ENCODE data around the gene SLC4A5. TPM values are rescaled to one million over a fixed set of nuclear protein-coding genes. Genes with fewer than 3 reads are reported as not detected.
A peak's percentile ranks its signal among the peaks of the same experiment; 100 is the strongest.

The SLC4A5 gene
- total and polyA plus RNA-seq, 4 donors = 0.85 to 9.6 (median 3.9) TPM

GRCh38 chr2:74333896-74334586 lies 9.2 kb downstream of the SLC4A5 start:
- Histone ChIP-seq H3K27ac (ENCODE audit: low read depth in 1 of 2, low read length in 1 of 2) (no peak overlapping the region), H3K9me3 (ENCODE audit: control insufficient read depth in 4 of 4, insufficient read depth in 3 of 4, low read length in 3 of 4) (no peaks in the 10 kb centered on the region), H3K36me3 (ENCODE audit: control insufficient read depth in 4 of 4, insufficient read depth in 4 of 4, low read length in 4 of 4) (peaks cover 0 to 19% (median 7%) of the 10 kb centered on the region in 4 donors), H3K9ac (ENCODE audit: insufficient read depth in 1 of 2, low read length in 2 of 2) (no peak overlapping the region), H3K4me1 (ENCODE audit: control insufficient read depth in 5 of 5, insufficient read depth in 5 of 5, low read length in 5 of 5) (no peaks in the 10 kb centered on the region), H3K27me3 (ENCODE audit: control insufficient read depth in 3 of 3, insufficient read depth in 3 of 3, low read length in 2 of 3) (no peaks in the 10 kb centered on the region), H3K4me3 (no peak overlapping the region)
- WGBS, 2 donors = 92 to 93% methylated on average over 6 of the region's 6 CpGs
- DNase-seq (no peak), ATAC-seq (ENCODE audit: insufficient read depth, low FRiP score) (no peak)
- no peak for TF ChIP-seq CTCF (IDR thresholded peaks at IDR 0.05; ENCODE audit: control extremely low read depth, extremely low read depth)

- Histone ChIP-seq H3K4me3 (no peak overlapping the region), H3K9me3 (ENCODE audit: control insufficient read depth in 4 of 4, insufficient read depth in 3 of 4, low read length in 3 of 4) (no peaks in the 10 kb centered on the region), H3K27ac (ENCODE audit: low read depth in 1 of 2, low read length in 1 of 2) (no peak overlapping the region), H3K4me1 (ENCODE audit: control insufficient read depth in 5 of 5, insufficient read depth in 5 of 5, low read length in 5 of 5) (no peaks in the 10 kb centered on the region), H3K9ac (ENCODE audit: insufficient read depth in 1 of 2, low read length in 2 of 2) (no peak overlapping the region), H3K27me3 (ENCODE audit: control insufficient read depth in 3 of 3, insufficient read depth in 3 of 3, low read length in 2 of 3) (no peaks in the 10 kb centered on the region), H3K36me3 (ENCODE audit: control insufficient read depth in 4 of 4, insufficient read depth in 4 of 4, low read length in 4 of 4) (peaks cover 0 to 19% (median 7%) of the 10 kb centered on the region in 4 donors)
- TF ChIP-seq CTCF (IDR thresholded peaks at IDR 0.05; ENCODE audit: control extremely low read depth, extremely low read depth) = no peak
- DNase-seq = peak in 1 of 3 donors; percentile 25
- no peak for ATAC-seq (ENCODE audit: insufficient read depth, low FRiP score)
- 83 to 84% methylated on average over 3 of the region's 3 CpGs for WGBS, 2 donors
Observed at GRCh38 chr2:74333175-74333574, 10.0 kb downstream of the SLC4A5 start.

- DNase-seq = no peak
- Histone ChIP-seq H3K27ac (ENCODE audit: low read depth in 1 of 2, low read length in 1 of 2) (no peak overlapping the region), H3K36me3 (ENCODE audit: control insufficient read depth in 4 of 4, insufficient read depth in 4 of 4, low read length in 4 of 4) (peaks cover 0 to 19% (median 7%) of the 10 kb centered on the region in 4 donors), H3K9ac (ENCODE audit: insufficient read depth in 1 of 2, low read length in 2 of 2) (no peak overlapping the region), H3K4me1 (ENCODE audit: control insufficient read depth in 5 of 5, insufficient read depth in 5 of 5, low read length in 5 of 5) (no peaks in the 10 kb centered on the region), H3K9me3 (ENCODE audit: control insufficient read depth in 4 of 4, insufficient read depth in 3 of 4, low read length in 3 of 4) (no peaks in the 10 kb centered on the region), H3K27me3 (ENCODE audit: control insufficient read depth in 3 of 3, insufficient read depth in 3 of 3, low read length in 2 of 3) (no peaks in the 10 kb centered on the region), H3K4me3 (no peak overlapping the region)
- ATAC-seq (ENCODE audit: insufficient read depth, low FRiP score) = no peak
- TF ChIP-seq CTCF (IDR thresholded peaks at IDR 0.05; ENCODE audit: control extremely low read depth, extremely low read depth) = no peak
- 94 to 97% methylated on average over 3 of the region's 3 CpGs for WGBS, 2 donors
Observed at GRCh38 chr2:74332550-74333174, 10.6 kb downstream of the SLC4A5 start.

Measured in lung (tissue), 12 donors.